GM19328 (cell line): ENCODE results near the gene ZCWPW1.

Experiments used
- ATAC-seq: cut with Tn5 transposase; IDR thresholded peaks from one replicate; pipeline ENCODE4 v1.9.1; 2021; ENCODE audit warnings: mild to moderate bottlenecking, moderate library complexity; ENCODE audit not compliant: unreplicated experiment

The ZCWPW1 gene

DNA sequence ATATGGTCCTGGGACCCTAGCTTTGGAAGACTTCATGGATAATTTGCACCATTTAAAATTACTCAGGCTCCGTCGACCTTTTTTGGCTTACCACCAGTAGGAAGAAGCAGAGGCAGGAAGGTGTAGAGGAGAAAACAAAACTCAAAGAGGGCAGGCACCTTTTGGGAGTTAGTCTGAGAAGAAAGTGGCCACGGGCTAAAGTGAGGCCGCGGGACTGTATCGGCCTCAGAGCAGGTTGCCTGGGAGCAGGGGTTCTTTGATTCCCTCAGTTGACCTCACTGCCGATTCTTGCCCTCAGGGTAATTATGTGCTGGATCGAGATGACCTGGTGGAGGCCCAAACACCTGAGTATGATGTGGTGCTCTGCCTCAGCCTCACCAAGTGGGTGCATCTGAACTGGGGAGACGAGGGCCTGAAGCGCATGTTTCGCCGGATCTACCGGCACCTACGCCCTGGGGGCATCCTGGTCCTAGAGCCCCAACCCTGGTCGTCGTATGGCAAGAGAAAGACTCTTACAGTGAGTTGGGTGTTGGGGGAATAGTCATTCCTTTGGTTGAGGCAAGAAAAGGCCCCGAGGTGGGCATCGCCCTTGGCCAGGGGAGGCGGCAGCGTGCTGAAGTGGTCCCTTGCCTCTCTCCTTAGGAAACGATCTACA is 4.2 kb upstream of the ZCWPW1 start:
- no peak for ATAC-seq

DNA sequence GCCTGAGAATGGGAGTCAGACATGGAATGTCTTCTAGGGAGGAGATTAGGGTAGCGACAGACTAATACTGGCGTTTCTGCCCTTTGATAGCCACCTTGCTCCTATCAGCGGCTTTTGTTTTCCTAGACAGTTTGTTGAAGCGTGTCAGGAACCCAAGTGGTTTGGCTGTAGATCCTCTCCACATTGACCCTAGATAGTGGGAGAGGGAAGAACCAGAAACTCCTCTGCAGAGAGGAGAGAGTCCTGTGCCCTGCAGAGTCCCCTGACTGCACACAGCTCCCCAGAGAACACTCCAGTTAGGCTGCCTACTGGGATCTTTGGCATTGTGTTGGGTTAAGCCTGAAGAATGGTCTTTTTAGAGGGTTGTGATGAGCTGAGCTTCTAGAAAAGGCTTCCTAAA is 3.5 kb upstream of the ZCWPW1 start:
- no peak for ATAC-seq

DNA sequence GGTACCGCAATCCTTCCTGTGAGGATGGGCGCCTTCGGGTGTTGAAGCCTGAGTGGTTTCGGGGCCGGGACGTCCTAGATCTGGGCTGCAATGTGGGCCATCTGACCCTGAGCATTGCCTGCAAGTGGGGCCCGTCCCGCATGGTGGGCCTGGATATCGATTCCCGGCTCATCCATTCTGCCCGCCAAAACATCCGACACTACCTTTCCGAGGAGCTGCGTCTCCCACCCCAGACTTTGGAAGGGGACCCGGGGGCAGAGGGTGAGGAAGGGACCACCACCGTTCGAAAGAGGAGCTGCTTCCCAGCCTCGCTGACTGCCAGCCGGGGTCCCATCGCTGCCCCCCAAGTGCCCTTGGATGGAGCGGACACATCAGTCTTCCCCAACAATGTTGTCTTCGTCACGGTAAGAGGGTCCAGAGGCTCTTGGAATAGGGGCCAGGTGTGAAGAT is 2.8 kb upstream of the ZCWPW1 start:
- no peak for ATAC-seq

DNA sequence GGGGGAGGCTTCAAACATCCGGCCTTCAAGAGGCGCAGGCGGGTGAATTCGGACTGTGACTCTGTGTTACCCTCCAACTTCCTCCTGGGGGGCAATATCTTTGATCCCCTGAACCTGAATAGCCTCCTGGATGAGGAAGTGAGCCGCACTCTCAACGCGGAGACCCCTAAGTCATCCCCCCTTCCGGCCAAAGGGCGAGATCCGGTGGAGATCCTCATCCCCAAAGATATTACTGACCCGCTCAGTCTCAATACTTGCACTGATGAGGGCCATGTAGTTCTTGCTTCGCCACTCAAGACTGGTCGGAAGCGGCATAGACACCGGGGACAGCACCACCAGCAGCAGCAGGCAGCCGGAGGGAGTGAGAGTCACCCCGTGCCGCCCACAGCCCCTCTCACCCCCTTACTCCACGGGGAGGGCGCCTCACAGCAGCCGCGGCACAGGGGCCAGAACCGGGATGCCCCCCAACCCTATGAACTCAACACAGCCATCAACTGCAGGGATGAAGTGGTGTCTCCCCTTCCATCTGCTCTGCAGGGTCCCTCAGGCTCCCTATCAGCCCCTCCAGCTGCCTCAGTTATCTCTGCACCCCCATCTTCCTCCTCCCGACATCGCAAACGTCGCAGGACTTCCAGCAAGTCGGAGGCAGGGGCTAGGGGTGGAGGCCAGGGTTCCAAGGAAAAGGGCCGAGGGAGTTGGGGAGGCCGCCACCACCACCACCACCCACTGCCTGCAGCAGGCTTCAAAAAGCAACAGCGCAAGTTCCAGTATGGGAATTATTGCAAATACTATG is 2.2 kb upstream of the ZCWPW1 start:
- ATAC-seq = no peak

DNA sequence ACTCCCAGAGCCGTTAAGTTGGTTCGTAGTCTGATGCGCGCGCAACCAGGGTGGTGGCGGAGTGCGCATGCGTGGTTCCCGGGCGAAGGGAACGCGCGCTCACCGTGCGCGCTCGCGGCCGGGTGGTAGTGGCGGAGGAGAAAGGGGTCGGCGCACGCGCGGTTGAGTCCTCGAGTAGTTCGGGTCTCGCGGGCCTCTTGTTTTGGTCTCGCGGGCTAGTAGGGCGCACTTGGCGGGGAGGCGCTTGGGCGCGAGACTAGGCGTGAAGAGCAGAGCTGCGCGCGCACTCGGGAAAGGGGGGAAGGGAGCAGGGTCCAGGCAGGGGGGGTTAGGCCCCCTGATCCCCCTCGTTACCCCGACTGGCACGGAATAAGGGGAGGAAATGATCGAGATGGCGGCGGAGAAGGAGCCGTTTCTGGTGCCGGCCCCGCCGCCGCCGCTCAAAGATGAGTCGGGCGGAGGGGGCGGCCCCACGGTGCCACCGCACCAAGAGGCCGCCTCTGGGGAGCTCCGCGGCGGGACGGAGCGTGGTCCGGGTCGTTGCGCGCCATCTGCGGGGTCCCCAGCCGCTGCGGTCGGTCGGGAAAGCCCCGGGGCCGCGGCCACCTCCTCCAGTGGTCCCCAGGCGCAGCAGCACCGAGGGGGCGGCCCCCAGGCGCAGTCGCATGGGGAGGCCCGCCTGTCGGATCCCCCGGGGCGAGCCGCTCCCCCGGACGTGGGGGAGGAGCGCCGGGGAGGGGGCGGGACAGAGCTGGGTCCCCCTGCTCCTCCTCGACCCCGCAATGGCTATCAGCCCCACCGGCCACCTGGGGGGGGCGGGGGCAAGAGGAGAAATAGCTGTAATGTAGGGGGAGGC is 1.4 kb upstream of the ZCWPW1 start, which contains the start of gene MEPCE:
MEPCE (plus strand) TSS at position 195 of the 856 bp plus-strand sequence; CDS start at position 383, 188 bp downstream.
- ATAC-seq = peak; percentile 40

DNA sequence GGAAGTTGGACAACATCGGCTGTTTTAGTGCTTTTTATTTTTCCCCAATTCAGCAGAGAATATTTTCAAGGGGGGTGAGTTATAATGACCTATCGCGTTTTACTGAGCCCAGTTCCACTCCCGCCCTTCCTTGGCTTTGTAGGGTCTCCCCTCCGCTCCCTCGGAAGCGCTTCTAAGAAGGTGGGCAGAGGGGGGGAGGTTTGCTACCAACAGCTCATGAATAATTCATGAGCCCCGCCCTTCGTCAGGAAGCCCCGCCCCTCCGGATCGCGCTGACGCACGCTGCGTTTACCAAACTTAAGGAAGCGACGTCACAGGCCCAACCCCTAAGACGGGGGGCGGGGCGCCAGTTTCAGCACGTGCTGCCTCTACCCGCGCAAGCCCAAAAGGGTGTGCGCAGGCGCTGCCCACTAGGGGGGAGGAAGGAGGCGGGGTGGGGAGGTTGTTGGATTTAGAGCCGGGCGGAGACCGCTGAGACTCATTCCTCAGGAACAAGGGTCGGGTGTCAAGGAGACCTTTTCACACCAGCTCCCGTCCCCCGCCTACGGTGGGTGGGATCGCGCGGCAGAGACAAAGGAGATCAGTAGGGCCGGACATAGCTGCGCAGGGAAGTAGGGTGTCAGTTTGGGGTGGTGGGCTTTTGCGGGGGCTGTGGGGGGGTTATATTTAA is 599 bp upstream of the ZCWPW1 start:
- peak; percentile 49 for ATAC-seq

DNA sequence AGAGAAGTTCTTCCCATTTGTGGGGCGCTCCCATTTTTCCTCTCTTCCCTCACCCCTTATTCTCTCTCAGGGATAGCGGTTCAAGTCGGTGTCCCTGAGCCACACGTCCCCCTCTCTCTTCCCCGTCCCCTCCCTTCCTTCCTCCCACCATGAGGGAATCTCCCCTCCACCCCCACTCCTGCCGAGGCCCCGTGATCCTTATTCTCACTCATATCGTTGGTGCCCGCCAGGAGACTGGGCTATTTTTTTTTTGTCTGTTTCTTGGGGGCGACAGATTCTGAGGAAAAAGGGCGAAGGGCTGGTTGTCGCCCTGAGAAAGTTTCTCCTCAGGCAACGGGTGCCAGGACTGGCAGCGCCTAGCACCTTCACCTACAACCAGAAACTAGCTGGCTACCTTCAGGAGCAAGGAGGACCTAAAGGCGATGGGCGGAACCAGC is 723 bp downstream of the ZCWPW1 start:
- no peak for ATAC-seq

DNA sequence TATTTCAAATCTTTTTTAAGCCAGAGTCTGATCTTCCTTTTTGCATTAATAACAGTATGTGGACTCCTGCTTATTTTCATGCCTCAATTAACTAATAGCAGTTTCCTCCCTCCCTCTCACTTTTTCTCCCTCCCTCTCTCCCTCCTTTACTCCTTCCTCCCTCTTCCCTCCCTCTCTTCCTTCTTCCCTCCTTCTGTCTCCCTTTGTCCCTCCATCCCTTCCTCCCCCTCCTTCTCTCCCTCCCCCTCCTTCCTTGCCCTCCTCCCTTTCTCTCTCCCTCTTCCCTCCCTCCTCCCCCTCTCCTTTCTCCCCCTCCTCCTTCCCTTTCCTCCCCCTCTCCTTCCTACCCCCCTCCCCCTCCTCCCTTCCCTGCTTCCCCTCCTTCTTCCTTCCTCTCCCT is 2.0 kb downstream of the ZCWPW1 start:
- ATAC-seq = no peak

DNA sequence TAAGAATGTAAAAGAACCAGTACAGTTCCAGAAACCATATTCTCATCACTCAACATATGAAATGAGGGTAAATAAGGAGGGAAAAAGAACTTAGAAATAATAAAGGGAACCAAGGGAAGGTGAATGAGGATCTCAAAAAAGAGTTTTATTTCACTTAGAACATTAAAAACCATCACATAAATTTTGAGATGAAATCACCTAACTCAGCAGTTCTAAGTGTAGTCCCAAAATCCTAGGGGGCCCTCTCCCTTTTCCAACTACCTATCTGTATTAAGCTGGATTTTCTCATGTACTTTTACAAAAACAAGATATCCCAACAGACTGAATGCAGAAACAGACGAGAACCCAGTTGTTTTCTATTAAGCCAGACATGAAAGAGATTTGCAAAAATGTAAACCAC is 3.2 kb downstream of the ZCWPW1 start:
- no peak for ATAC-seq

DNA sequence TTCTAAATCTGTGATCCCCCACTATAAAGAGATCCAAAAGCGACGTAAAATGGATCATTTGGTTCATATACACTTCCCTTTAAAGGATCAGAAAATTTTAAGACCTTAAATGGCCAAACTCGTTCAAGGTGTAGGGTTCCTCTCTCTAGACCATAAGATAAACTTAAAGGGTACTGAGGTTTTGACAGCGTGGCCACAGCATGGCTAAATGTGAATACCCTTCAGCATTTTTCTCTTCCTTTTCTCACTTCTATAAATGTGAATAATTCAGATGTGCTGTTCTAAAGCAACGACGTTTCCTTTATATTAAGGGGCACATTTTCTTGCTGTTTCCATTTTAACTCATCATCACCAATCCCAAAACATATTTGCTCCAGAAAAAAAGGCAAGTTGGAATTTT is 5.2 kb downstream of the ZCWPW1 start:
- no peak for ATAC-seq

DNA sequence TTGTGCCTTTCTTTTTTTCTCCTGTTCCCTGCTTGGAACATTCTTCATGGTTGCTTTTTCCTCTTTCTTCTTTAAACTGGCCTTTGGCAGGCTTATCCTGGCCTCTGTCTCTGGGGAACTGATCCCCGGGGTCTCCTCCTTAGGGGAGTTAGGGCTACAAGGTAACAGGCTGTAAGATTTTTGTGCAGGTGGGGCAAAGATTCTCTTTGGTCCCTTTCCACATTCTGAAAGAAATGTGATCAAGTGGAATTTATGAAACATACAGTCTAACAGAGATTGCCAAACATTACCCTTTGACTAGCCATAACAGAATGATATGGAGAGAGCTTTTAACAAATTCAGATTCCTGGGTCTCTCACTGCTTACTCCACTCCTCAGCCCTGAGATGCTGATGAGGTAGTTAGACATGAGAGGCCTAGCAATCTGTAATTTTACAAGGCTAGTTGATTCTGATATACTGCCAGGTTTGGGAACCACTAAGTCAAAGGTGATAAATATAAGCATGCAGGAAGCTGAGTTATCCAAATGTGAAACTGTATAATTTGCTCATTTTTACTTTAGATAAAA is 8.8 kb downstream of the ZCWPW1 start:
- no peak for ATAC-seq

DNA sequence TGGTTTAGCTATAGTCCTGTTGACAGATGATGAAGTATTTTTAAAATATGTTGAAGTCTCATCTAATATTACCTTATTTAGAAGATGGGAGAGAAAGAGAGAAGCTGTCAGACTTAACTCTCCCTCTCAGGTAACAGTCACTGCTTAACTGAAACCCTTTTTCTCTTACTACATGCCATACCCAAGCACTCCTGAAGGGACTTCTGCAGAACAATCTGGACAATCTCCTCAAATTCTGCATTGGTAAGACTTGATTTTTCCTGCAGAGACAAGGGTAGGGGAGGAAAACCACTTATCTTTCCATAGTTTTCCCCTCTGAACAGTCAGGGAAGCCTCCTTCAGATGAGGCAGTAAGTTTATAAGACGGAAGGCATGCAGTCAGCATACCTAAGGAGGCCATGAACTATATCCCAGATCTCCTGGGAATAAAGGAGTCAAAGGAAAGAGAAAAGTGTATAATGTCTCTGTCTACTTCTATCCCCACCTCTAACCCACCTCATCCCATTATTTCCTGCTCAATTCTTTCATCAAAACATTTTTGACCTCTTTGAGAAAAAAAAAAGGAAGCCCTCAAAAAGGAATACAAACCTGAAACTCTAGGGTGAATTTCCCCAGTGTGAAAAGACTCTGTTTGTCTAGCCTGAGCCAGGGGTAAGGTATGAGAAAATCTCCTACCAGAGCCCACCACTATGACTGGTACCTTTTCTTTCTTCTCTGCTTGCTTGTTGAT is 9.4 kb downstream of the ZCWPW1 start:
- no peak for ATAC-seq

DNA sequence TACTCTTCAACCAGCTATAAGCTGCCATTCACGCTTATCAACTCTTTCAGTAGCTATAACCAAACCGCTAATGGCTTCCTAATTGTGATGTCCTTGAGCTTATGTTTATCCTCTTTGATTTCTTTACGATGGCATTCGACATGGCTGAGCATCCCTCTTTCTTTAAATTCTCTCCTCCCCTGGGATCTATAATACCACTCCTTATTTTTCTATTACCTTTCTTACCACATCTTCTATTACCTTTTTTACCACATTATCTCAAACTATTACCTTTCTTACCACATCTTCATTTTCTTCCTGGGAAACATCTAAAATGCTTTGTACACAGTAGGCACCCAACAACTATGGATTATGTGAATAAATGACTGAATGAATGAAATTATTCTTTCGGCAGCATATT is 13.1 kb downstream of the ZCWPW1 start:
- no peak for ATAC-seq

DNA sequence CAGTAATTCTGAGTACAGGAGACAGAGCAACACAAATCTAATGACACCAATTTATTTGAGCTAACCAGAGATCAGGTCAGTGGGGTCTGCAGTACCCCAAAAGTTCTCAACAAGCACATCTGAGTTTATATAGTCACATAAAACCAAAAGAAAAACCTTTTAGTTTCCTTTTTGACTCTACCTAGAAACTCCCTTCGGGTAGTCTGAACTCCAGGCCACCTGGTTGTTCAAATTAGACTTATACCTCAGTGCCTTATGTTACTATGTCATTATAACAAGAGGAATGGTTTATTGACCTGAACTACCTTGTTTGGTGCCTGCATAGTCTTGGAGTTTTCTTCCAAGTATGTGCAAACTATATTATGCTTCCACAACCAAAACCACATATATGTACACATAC is 14.6 kb downstream of the ZCWPW1 start:
- no peak for ATAC-seq

DNA sequence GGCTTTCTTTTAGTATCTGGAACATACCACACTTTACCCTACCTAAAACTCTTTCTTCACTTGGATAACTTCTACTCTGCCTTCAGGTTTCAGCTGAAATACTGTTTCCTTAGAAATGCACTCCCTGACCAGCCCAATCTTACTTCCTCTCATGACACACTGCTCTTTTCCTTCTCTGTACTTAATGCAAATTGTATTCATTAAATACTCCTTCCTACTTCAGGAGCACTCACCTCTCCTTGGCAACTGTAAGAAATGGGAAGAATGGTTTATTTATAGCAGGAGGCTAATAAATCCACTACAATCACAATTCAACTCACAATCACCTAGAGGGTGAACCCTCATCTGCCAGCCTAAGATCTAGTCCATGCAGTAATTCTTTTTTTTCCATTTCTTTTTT is 15.2 kb downstream of the ZCWPW1 start:
- ATAC-seq = no peak

DNA sequence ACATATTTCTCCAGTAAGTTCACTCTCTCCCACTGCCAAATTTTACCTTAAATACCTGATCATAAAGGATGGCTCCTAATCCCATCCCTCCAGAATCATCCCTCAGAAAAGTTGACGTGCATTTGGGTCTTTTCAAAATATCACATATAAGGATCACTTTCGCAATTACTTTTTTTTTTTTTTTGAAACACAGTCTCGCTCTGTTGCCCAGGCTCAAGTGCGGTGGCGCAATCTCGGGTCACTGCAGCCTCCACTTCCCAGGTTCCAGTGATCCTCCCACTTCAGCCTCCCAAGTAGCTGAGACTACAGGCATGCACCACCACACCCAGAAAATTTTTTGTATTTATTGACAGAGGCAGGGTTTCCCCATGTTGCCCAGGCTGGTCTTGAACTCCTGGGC is 17.4 kb downstream of the ZCWPW1 start:
- no peak for ATAC-seq

DNA sequence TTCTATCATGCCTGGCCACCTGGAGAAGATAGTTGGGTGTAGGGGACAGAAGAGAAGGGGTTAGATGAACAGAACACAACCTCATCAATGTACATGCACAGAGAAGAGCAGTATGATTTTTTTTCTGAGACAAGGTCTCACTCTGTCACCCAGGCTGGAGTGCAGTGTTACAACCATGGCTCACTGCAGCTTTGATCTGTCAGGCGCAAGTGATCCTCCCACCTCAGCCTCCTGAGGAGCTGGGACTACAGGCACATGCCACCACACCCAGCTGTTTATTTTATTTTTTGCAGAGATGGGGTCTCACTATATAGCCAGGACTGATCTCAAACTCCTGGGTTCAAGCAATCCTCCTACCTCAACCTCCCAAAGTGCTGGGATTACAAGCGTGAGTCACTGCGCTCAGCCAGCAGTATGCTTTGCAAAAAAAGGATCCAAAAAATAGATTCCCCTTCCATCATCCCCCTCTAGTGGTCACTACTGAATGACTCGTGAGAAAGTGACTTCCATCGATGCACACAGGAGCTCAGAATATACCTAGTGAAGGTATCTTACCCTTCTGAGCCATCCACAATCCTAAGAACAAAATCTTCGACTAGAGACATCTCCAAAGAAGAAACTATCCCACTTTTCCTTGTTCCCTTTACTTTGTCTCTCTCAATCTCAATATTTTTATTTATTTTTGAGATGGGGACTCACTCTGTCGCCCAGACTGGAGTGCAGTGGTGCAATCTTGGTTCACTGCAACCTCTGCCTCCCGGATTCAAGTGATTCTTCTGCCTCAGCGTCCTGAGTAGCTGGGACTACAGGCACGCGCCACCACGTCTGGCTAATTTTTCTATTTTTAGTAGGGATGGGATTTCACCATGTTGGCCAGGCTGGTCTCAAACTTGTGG is 21.0 kb downstream of the ZCWPW1 start:
- no peak for ATAC-seq

DNA sequence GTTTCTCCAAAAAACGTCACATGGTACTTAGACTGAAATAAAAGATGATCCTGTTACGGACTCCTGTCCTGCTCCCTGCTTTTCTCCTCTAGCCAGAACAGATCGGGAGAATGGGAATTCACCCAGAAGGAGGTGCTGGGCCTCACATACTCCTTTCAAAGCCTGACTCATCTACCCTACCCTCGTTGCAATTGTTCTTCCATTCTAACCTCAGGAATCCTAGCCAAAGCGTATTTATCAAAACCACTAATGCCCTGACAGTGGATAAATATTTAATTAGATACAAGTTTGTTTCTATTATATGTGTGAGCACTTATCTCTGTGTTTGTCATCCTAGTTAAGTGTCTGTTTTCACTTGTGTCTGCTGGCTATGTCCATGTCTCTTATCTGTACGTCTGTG is 21.7 kb downstream of the ZCWPW1 start:
- ATAC-seq = no peak

DNA sequence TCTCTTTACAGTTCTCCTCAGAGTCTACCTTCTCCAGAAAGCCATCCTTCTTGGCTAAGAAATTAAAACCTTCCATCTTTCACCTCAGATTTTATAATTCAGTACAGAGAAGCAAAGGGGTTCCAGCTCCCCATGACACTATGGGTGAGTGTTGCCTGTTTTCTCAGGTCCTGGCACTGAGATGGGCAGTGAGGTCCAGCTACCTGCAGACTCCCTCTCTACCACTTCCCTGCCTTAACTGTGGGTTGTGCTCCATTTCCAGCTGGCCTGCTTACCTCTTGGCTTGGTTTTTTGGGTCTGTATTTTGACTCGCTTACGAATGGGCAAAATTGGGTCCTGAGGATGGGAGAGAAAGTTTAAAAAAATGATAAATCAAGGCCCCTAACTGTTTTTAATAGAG is 26.3 kb downstream of the ZCWPW1 start:
- ATAC-seq = no peak
